ENCODE measurements around the gene QPCT.
"Not testable (repeated sequence)": the region's sequence is repeated elsewhere in the genome, so short reads cannot be mapped to it uniquely, and the experiment has no call there.

Gene QPCT

DNA sequence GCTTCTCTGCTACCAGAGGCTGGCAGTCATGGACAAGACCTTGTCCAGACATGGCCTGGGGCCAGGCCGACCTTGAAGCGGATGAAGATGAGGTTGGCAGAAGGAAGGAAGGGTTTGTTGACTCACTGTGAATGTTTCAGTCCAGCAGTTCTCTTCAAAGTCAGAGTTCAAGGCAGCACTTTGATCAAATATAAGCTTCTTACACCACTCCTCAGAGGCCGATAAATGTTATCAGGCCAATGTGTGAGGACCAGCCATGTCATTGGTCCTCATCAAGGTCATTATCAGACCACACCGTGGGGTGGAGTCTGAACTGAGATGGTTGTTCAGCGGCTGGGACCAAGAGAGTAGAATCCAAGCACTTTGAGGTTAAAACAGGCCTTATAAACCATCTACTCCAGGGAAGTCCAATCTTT, 35.5 kb downstream of the QPCT start:
- Histone ChIP-seq H2BK5ac (ENCODE audit: low read length) (peak overlapping the region; percentile 66), H2BK15ac (replicated peaks; ENCODE audit: low read depth) (peak overlapping the region; percentile 14), H3K9ac (ENCODE audit: low read length) (no peak overlapping the region), H3K27me3 (ENCODE audit: insufficient read depth, low read length, poor library complexity) (no peaks in the 10 kb centered on the region), H3K4me2 (ENCODE audit: low read length) (no peak overlapping the region), H3K79me2 (ENCODE audit: control insufficient read depth, insufficient read depth, low read length) (no peaks in the 10 kb centered on the region), H3K23ac (ENCODE audit: low read length) (no peak overlapping the region), H4K5ac (ENCODE audit: low read length) (peak overlapping the region; percentile 66), H3K56ac (ENCODE audit: low read length) (peak overlapping the region; percentile 82), H4K8ac (ENCODE audit: low read depth, low read length) (no peak overlapping the region), H3K4ac (ENCODE audit: low read depth, low read length) (peak overlapping the region; percentile 92), H3K4me3 (ENCODE audit: low read length) (no peak overlapping the region), H3K36me3 (ENCODE audit: control insufficient read depth, insufficient read depth, low read length) (no peaks in the 10 kb centered on the region), H3K79me1 (ENCODE audit: low read length) (no peaks in the 10 kb centered on the region), H3K4me1 (ENCODE audit: control insufficient read depth, low read depth, low read length) (peaks cover 12% of the 10 kb centered on the region), H2BK120ac (ENCODE audit: low read depth, low read length) (peak overlapping the region; percentile 33), H3K18ac (ENCODE audit: low read length) (peak overlapping the region; percentile 95), H2AK5ac (ENCODE audit: low read length) (peak overlapping the region; percentile 88), H3K27ac (ENCODE audit: low read depth, low read length) (peak overlapping the region; percentile 33)
- peak; percentile 65 for DNase-seq
- no CpG with 5 or more reads among the region's 5 CpGs for WGBS (ENCODE audit: extremely low coverage, insufficient coverage, low lambda C conversion rate)

DNA sequence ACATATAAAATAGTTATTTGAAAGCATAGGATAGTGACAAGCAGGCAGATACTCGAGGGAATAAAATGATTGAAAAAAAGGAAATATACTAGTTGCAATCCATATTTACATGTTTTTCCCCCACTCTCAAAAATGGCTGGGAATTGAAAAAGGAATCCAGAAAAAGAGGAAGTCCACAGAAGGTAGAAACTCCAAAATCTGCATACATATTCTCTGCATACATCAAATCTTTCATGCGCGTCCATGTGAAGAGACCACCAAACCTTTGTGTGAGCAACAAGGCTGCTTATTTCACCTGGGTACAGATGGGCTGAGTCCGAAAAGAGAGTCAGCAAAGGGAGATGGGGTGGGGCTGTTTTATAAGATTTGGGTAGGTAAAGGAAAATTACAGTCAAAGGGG, 36.4 kb downstream of the QPCT start:
- not testable (repeated sequence) for H2AK5ac ChIP-seq (ENCODE audit: low read length); H4K5ac ChIP-seq (ENCODE audit: low read length); H3K27me3 ChIP-seq (ENCODE audit: insufficient read depth, low read length, poor library complexity); DNase-seq; H3K4me3 ChIP-seq (ENCODE audit: low read length); H3K4ac ChIP-seq (ENCODE audit: low read depth, low read length); H3K79me2 ChIP-seq (ENCODE audit: control insufficient read depth, insufficient read depth, low read length); H3K4me2 ChIP-seq (ENCODE audit: low read length); H3K36me3 ChIP-seq (ENCODE audit: control insufficient read depth, insufficient read depth, low read length); H2BK15ac ChIP-seq (replicated peaks; ENCODE audit: low read depth); H3K79me1 ChIP-seq (ENCODE audit: low read length); H2BK120ac ChIP-seq (ENCODE audit: low read depth, low read length); H3K23ac ChIP-seq (ENCODE audit: low read length); H3K18ac ChIP-seq (ENCODE audit: low read length); H4K8ac ChIP-seq (ENCODE audit: low read depth, low read length)
- H3K4me1 ChIP-seq (ENCODE audit: control insufficient read depth, low read depth, low read length) = peaks cover 14% of the 10 kb centered on the region
- peak overlapping the region; percentile 37 for H3K9ac ChIP-seq (ENCODE audit: low read length)
- no CpG with 5 or more reads among the region's 4 CpGs for WGBS (ENCODE audit: extremely low coverage, insufficient coverage, low lambda C conversion rate)
- H3K27ac ChIP-seq (ENCODE audit: low read depth, low read length) = peak overlapping the region; percentile 62
- H3K56ac ChIP-seq (ENCODE audit: low read length) = peak overlapping the region; percentile 80
- peak overlapping the region; percentile 88 for H2BK5ac ChIP-seq (ENCODE audit: low read length)

DNA sequence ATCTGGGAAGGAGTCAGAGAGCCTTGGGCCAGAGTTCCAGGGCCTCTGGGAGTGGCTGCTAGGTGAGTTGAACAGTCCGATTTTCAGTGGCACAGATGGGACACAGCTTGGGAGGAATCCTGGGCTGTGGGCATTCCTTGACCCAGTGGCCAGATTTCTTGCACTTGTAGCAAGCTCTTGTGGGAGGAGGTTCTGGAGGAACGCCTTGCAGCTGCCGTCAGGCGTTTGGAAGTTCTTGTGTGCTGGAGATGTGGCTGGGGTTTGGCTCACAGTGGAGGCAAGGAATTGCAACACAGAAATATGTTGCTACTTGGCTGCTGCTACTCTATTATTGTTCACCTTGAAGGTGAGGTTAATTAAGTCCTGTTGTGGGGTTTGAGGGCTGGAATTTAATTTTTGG, 39.8 kb downstream of the QPCT start:
- Histone ChIP-seq H4K5ac (ENCODE audit: low read length) (peak overlapping the region; percentile 94), H2BK5ac (ENCODE audit: low read length) (peak overlapping the region; percentile 99), H3K4me1 (ENCODE audit: control insufficient read depth, low read depth, low read length) (peaks cover 25% of the 10 kb centered on the region), H3K56ac (ENCODE audit: low read length) (peak overlapping the region; percentile 80), H3K9ac (ENCODE audit: low read length) (peak overlapping the region; percentile 64), H3K4ac (ENCODE audit: low read depth, low read length) (peak overlapping the region; percentile 64), H3K18ac (ENCODE audit: low read length) (peak overlapping the region; percentile 72), H2BK120ac (ENCODE audit: low read depth, low read length) (peak overlapping the region; percentile 40), H2AK5ac (ENCODE audit: low read length) (peak overlapping the region; percentile 79), H3K27ac (ENCODE audit: low read depth, low read length) (peak overlapping the region; percentile 89)
- H3K27me3 ChIP-seq (ENCODE audit: insufficient read depth, low read length, poor library complexity); H3K4me2 ChIP-seq (ENCODE audit: low read length); H2BK15ac ChIP-seq (replicated peaks; ENCODE audit: low read depth); H3K4me3 ChIP-seq (ENCODE audit: low read length); DNase-seq; H3K36me3 ChIP-seq (ENCODE audit: control insufficient read depth, insufficient read depth, low read length); H3K23ac ChIP-seq (ENCODE audit: low read length); H4K8ac ChIP-seq (ENCODE audit: low read depth, low read length); H3K79me2 ChIP-seq (ENCODE audit: control insufficient read depth, insufficient read depth, low read length); H3K79me1 ChIP-seq (ENCODE audit: low read length): not testable (repeated sequence)
- no CpG with 5 or more reads among the region's 4 CpGs for WGBS (ENCODE audit: extremely low coverage, insufficient coverage, low lambda C conversion rate)

DNA sequence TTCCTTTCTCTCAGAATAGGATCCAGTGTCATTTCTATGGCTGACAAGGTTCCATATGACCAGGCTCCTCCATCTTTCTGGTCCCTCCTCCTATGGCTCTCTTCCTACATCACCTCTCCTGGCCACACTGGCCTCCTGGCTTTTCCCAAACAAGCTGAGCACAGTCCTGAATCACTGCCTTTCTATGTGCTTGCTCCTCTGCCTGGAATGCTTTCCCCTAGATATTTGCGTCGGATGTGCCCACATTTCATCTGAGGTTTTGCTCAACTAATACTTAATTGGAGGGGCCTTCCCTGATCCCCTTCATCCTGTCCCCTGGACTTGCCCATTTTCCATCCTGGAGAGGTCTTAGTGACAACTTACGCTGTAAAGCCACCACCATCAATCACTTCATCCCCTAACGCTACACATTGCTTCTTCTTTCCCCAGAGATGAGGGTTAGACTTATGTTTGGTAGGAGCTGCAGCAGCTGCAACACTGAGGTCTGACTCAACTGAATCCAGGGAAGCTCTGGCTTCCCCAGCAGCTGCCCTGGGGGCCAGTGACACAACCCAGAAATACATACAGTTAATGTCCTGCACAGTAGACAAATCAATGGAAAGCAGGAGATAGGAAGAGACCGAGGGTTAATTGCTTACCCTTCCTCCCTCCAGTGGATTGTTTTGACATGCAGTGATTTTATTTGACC, 42.9 kb downstream of the QPCT start:
- Histone ChIP-seq H3K4me1 (ENCODE audit: control insufficient read depth, low read depth, low read length) (peaks cover 29% of the 10 kb centered on the region), H3K79me2 (ENCODE audit: control insufficient read depth, insufficient read depth, low read length) (no peaks in the 10 kb centered on the region), H3K4me3 (ENCODE audit: low read length) (no peak overlapping the region), H3K4ac (ENCODE audit: low read depth, low read length) (peak overlapping the region; percentile 87), H3K27me3 (ENCODE audit: insufficient read depth, low read length, poor library complexity) (no peaks in the 10 kb centered on the region), H3K23ac (ENCODE audit: low read length) (no peak overlapping the region), H2BK5ac (ENCODE audit: low read length) (peak overlapping the region; percentile 24), H3K18ac (ENCODE audit: low read length) (peak overlapping the region; percentile 77), H2BK120ac (ENCODE audit: low read depth, low read length) (peak overlapping the region; percentile 89), H3K4me2 (ENCODE audit: low read length) (no peak overlapping the region), H3K79me1 (ENCODE audit: low read length) (no peaks in the 10 kb centered on the region), H3K9ac (ENCODE audit: low read length) (no peak overlapping the region), H3K27ac (ENCODE audit: low read depth, low read length) (no peak overlapping the region), H4K5ac (ENCODE audit: low read length) (no peak overlapping the region), H2AK5ac (ENCODE audit: low read length) (peak overlapping the region; percentile 71), H3K56ac (ENCODE audit: low read length) (peak overlapping the region; percentile 63), H3K36me3 (ENCODE audit: control insufficient read depth, insufficient read depth, low read length) (no peaks in the 10 kb centered on the region), H2BK15ac (replicated peaks; ENCODE audit: low read depth) (no peak overlapping the region), H4K8ac (ENCODE audit: low read depth, low read length) (peak overlapping the region; percentile 82)
- DNase-seq = no peak
- WGBS (ENCODE audit: extremely low coverage, insufficient coverage, low lambda C conversion rate) = no CpG with 5 or more reads among the region's 5 CpGs

DNA sequence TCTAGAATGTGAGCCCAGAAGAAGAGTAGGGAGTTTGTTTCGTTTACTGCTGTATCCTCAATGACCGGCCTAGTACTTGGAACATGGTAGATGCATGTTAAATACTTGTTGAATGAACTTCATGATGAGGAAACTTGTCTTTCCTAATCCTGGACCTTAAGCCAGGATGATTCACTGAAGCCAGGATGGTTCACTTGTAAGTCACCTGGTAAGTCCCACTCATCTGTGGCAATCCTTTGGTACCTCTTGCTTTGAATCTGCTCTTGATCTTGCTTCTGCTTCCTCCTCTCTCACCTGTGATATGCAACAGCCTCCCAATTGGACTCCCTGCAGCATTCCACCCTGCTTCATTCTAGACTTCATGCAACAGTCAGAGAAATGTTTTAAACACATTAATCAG, 43.6 kb downstream of the QPCT start:
- WGBS (ENCODE audit: extremely low coverage, insufficient coverage, low lambda C conversion rate) = no CpG with 5 or more reads among the region's 2 CpGs
- Histone ChIP-seq H2BK15ac (replicated peaks; ENCODE audit: low read depth) (no peak overlapping the region), H3K9ac (ENCODE audit: low read length) (no peak overlapping the region), H3K56ac (ENCODE audit: low read length) (peak overlapping the region; percentile 17), H3K27ac (ENCODE audit: low read depth, low read length) (no peak overlapping the region), H3K4me1 (ENCODE audit: control insufficient read depth, low read depth, low read length) (peaks cover 31% of the 10 kb centered on the region), H4K5ac (ENCODE audit: low read length) (peak overlapping the region; percentile 84), H4K8ac (ENCODE audit: low read depth, low read length) (no peak overlapping the region), H2AK5ac (ENCODE audit: low read length) (peak overlapping the region; percentile 100), H3K36me3 (ENCODE audit: control insufficient read depth, insufficient read depth, low read length) (no peaks in the 10 kb centered on the region), H2BK120ac (ENCODE audit: low read depth, low read length) (peak overlapping the region; percentile 89), H3K23ac (ENCODE audit: low read length) (no peak overlapping the region), H3K79me1 (ENCODE audit: low read length) (no peaks in the 10 kb centered on the region), H3K27me3 (ENCODE audit: insufficient read depth, low read length, poor library complexity) (no peaks in the 10 kb centered on the region), H2BK5ac (ENCODE audit: low read length) (peak overlapping the region; percentile 75), H3K4me2 (ENCODE audit: low read length) (no peak overlapping the region), H3K4me3 (ENCODE audit: low read length) (no peak overlapping the region), H3K18ac (ENCODE audit: low read length) (peak overlapping the region; percentile 53), H3K4ac (ENCODE audit: low read depth, low read length) (peak overlapping the region; percentile 37), H3K79me2 (ENCODE audit: control insufficient read depth, insufficient read depth, low read length) (no peaks in the 10 kb centered on the region)
- DNase-seq = no peak

DNA sequence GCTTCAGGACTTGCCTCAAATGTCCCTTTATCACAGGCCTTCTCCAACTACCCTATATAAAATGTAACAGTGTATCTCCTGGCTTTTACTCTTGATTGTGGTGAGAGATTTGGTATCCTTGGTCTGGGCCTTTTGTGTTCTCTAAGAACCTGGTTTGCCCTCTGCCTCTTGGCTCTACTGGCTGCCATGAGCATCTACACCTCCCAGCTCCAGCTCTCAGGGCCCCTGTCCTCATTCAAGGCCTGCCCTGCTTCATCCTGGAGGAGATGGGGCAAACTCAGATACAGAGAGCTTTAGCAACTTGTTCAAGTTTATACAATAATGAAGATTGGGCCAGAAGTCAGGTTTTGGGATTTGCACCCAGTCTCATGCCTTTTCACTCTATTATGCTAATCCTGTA, 45.0 kb downstream of the QPCT start:
- Histone ChIP-seq H4K8ac (ENCODE audit: low read depth, low read length) (no peak overlapping the region), H3K4me3 (ENCODE audit: low read length) (no peak overlapping the region), H3K36me3 (ENCODE audit: control insufficient read depth, insufficient read depth, low read length) (no peaks in the 10 kb centered on the region), H3K27me3 (ENCODE audit: insufficient read depth, low read length, poor library complexity) (no peaks in the 10 kb centered on the region), H2BK15ac (replicated peaks; ENCODE audit: low read depth) (peak overlapping the region; percentile 28), H2AK5ac (ENCODE audit: low read length) (peak overlapping the region; percentile 71), H4K5ac (ENCODE audit: low read length) (no peak overlapping the region), H3K18ac (ENCODE audit: low read length) (peak overlapping the region; percentile 97), H3K4me1 (ENCODE audit: control insufficient read depth, low read depth, low read length) (peaks cover 31% of the 10 kb centered on the region), H3K4me2 (ENCODE audit: low read length) (no peak overlapping the region), H2BK5ac (ENCODE audit: low read length) (peak overlapping the region; percentile 93), H3K79me1 (ENCODE audit: low read length) (no peaks in the 10 kb centered on the region), H3K4ac (ENCODE audit: low read depth, low read length) (peak overlapping the region; percentile 99), H3K56ac (ENCODE audit: low read length) (peak overlapping the region; percentile 75), H3K27ac (ENCODE audit: low read depth, low read length) (peak overlapping the region; percentile 94), H2BK120ac (ENCODE audit: low read depth, low read length) (peak overlapping the region; percentile 83), H3K23ac (ENCODE audit: low read length) (no peak overlapping the region), H3K79me2 (ENCODE audit: control insufficient read depth, insufficient read depth, low read length) (no peaks in the 10 kb centered on the region), H3K9ac (ENCODE audit: low read length) (peak overlapping the region; percentile 15)
- no peak for DNase-seq
